Hepatocyte (in vitro differentiated cells): ENCODE measurements around the gene MLST8.

Experiments used
- EZH2 ChIP-seq: fragments of 200-600 bp; sonication (generic); IDR thresholded peaks from 2 replicates; pipeline ENCODE4 v1.6.1; 2016; ENCODE audit warnings: antibody characterized with exemption, mild to moderate bottlenecking, borderline replicate concordance
- TF ChIP-seq, protein P1 (sequence below): fragments of 200-600 bp; sonication (generic); IDR thresholded peaks from 2 replicates; pipeline ENCODE4 v1.5.1; 2016; ENCODE audit warnings: antibody characterized with exemption, mild to moderate bottlenecking; ENCODE audit not compliant: poor library complexity

DNA sequence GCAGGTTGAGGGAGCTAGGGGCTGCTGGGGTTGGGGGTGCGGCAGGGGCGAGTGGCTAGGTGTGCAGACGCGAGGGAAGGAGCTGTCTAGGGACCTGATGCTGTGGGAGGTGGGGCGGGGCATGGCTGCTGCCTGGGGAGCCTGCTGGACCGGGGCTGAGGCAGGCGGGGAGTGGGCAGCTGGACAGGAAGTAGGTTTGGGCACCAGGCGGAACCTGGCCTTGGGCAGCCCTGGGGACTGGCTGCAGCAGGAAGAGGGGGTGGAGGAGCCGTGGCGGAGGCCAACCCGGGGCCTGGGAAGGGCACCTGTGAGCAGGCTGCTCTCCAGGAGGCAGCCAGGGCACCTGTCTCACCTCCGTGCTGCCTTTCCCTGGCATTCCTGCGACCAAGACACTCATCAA is 25.1 kb downstream of the MLST8 start:
- TF ChIP-seq, protein P1, sequence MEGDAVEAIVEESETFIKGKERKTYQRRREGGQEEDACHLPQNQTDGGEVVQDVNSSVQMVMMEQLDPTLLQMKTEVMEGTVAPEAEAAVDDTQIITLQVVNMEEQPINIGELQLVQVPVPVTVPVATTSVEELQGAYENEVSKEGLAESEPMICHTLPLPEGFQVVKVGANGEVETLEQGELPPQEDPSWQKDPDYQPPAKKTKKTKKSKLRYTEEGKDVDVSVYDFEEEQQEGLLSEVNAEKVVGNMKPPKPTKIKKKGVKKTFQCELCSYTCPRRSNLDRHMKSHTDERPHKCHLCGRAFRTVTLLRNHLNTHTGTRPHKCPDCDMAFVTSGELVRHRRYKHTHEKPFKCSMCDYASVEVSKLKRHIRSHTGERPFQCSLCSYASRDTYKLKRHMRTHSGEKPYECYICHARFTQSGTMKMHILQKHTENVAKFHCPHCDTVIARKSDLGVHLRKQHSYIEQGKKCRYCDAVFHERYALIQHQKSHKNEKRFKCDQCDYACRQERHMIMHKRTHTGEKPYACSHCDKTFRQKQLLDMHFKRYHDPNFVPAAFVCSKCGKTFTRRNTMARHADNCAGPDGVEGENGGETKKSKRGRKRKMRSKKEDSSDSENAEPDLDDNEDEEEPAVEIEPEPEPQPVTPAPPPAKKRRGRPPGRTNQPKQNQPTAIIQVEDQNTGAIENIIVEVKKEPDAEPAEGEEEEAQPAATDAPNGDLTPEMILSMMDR, result no peak
- no peak for TF ChIP-seq EZH2
